Neural cell (in vitro differentiated cells): ENCODE data around the gene COBL.

ENCODE experiments used
- EP300 ChIP-seq: fragments of 450-650 bp; conservative IDR thresholded peaks from 2 replicates; pipeline ENCODE4 v1.6.1; 2014; ENCODE audit warnings: antibody characterized with exemption, mild to moderate bottlenecking, moderate library complexity; ENCODE audit not compliant: poor library complexity, severe bottlenecking
- POLR2AphosphoS5 ChIP-seq: IDR thresholded peaks from 2 replicates; pipeline ENCODE4 v1.6.1; 2012
- TF ChIP-seq, protein P1 (sequence below): fragments of 450-650 bp; IDR thresholded peaks from 2 replicates; pipeline ENCODE4 v1.5.1; 2014; ENCODE audit warnings: antibody characterized with exemption, mild to moderate bottlenecking, moderate library complexity; ENCODE audit not compliant: poor library complexity, severe bottlenecking
- TF ChIP-seq, protein P2 (sequence below): IDR thresholded peaks from 2 replicates; pipeline ENCODE4 v1.6.1; 2012; ENCODE audit warnings: borderline replicate concordance

DNA sequence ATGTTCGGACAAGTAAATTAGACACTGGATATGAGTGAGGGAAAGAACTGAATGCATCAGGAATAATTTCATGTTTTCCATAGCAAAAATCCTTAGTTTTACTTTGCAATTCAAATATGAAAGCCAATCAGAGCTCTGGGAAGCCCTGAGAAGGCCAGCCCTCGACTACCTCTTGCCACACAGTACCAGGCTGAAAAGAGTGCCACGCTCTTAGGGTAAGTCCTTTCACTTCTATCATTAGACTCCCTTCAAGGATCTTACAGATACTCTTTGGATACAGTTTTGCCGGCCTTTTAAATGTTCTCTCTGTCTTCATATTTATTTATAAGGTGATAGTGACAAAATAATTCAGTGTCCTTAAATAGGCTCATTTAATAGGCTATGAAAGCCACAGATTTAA, 1.9 kb downstream of the COBL start:
- TF ChIP-seq, protein P1, sequence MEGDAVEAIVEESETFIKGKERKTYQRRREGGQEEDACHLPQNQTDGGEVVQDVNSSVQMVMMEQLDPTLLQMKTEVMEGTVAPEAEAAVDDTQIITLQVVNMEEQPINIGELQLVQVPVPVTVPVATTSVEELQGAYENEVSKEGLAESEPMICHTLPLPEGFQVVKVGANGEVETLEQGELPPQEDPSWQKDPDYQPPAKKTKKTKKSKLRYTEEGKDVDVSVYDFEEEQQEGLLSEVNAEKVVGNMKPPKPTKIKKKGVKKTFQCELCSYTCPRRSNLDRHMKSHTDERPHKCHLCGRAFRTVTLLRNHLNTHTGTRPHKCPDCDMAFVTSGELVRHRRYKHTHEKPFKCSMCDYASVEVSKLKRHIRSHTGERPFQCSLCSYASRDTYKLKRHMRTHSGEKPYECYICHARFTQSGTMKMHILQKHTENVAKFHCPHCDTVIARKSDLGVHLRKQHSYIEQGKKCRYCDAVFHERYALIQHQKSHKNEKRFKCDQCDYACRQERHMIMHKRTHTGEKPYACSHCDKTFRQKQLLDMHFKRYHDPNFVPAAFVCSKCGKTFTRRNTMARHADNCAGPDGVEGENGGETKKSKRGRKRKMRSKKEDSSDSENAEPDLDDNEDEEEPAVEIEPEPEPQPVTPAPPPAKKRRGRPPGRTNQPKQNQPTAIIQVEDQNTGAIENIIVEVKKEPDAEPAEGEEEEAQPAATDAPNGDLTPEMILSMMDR = no peak
- TF ChIP-seq, protein P2, sequence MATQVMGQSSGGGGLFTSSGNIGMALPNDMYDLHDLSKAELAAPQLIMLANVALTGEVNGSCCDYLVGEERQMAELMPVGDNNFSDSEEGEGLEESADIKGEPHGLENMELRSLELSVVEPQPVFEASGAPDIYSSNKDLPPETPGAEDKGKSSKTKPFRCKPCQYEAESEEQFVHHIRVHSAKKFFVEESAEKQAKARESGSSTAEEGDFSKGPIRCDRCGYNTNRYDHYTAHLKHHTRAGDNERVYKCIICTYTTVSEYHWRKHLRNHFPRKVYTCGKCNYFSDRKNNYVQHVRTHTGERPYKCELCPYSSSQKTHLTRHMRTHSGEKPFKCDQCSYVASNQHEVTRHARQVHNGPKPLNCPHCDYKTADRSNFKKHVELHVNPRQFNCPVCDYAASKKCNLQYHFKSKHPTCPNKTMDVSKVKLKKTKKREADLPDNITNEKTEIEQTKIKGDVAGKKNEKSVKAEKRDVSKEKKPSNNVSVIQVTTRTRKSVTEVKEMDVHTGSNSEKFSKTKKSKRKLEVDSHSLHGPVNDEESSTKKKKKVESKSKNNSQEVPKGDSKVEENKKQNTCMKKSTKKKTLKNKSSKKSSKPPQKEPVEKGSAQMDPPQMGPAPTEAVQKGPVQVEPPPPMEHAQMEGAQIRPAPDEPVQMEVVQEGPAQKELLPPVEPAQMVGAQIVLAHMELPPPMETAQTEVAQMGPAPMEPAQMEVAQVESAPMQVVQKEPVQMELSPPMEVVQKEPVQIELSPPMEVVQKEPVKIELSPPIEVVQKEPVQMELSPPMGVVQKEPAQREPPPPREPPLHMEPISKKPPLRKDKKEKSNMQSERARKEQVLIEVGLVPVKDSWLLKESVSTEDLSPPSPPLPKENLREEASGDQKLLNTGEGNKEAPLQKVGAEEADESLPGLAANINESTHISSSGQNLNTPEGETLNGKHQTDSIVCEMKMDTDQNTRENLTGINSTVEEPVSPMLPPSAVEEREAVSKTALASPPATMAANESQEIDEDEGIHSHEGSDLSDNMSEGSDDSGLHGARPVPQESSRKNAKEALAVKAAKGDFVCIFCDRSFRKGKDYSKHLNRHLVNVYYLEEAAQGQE = no peak
- no peak for TF ChIP-seq POLR2AphosphoS5
- TF ChIP-seq EP300 = no peak
